HUES6 (cell line): ENCODE data around the gene LRSAM1.
A peak's percentile ranks its signal among the peaks of the same experiment; 100 is the strongest.

ENCODE experiments used
- H3K27ac ChIP-seq: 2 replicates; pipeline ENCODE4 v1.7.0; 2013; ENCODE audit warnings: low read depth, mild to moderate bottlenecking, low read length, inconsistent platforms
- H3K27me3 ChIP-seq: 2 replicates; pipeline ENCODE4 v1.6.1; 2013; ENCODE audit warnings: low read length; ENCODE audit not compliant: control insufficient read depth, insufficient read depth
- H3K36me3 ChIP-seq: 2 replicates; pipeline ENCODE4 v1.6.1; 2013; ENCODE audit warnings: low read length; ENCODE audit not compliant: control insufficient read depth, insufficient read depth
- H3K4me1 ChIP-seq: 2 replicates; pipeline ENCODE4 v1.6.1; 2013; ENCODE audit warnings: low read length; ENCODE audit not compliant: control insufficient read depth, insufficient read depth
- H3K4me3 ChIP-seq: 2 replicates; pipeline ENCODE4 v1.5.1; 2013; ENCODE audit warnings: low read depth, low read length
- H3K9ac ChIP-seq: one replicate; pipeline ENCODE4 v1.6.1; 2013; ENCODE audit warnings: mild to moderate bottlenecking, low read length
- H3K9me3 ChIP-seq: 2 replicates; pipeline ENCODE4 v1.6.1; 2013; ENCODE audit warnings: low read depth, low read length; ENCODE audit not compliant: control insufficient read depth, insufficient read depth

LRSAM1 gene

GRCh38 chr9:127519301-127520166 is 68.2 kb downstream of the LRSAM1 start:
- Histone ChIP-seq H3K36me3 (peaks cover 53% of the 10 kb centered on the region), H3K27ac (0 out of 2 replicates have a peak overlapping the region, but pooled peaks have one; percentile 43), H3K4me3 (no peak overlapping the region), H3K9ac (peak overlapping the region; percentile 20), H3K27me3 (no peaks in the 10 kb centered on the region), H3K4me1 (peaks cover 24% of the 10 kb centered on the region), H3K9me3 (peaks cover 18% of the 10 kb centered on the region)

- Histone ChIP-seq H3K36me3 (peaks cover 61% of the 10 kb centered on the region), H3K9me3 (peaks cover 33% of the 10 kb centered on the region), H3K9ac (peak overlapping the region; percentile 39), H3K4me3 (no peak overlapping the region), H3K4me1 (peaks cover 24% of the 10 kb centered on the region), H3K27me3 (no peaks in the 10 kb centered on the region), H3K27ac (peak overlapping the region; percentile 88; the same call in 1 of the 2 replicates)
These were observed 69.9 kb downstream of the LRSAM1 start for GRCh38 chr9:127520941-127521918.

- Histone ChIP-seq H3K4me1 (peaks cover 26% of the 10 kb centered on the region), H3K9me3 (peaks cover 37% of the 10 kb centered on the region), H3K27me3 (no peaks in the 10 kb centered on the region), H3K36me3 (peaks cover 60% of the 10 kb centered on the region), H3K4me3 (no peak overlapping the region), H3K27ac (peak overlapping the region; percentile 88; the same call in 1 of the 2 replicates), H3K9ac (peak overlapping the region; percentile 39)
These were observed 70.6 kb downstream of the LRSAM1 start for GRCh38 chr9:127521919-127522304.

- Histone ChIP-seq H3K36me3 (peaks cover 54% of the 10 kb centered on the region), H3K4me1 (peaks cover 26% of the 10 kb centered on the region), H3K27ac (no peak overlapping the region), H3K9me3 (peaks cover 37% of the 10 kb centered on the region), H3K4me3 (no peak overlapping the region), H3K27me3 (no peaks in the 10 kb centered on the region), H3K9ac (no peak overlapping the region)
These were observed 71.4 kb downstream of the LRSAM1 start for GRCh38 chr9:127522727-127523126.

GRCh38 chr9:127523312-127523851 is 72.1 kb downstream of the LRSAM1 start:
- Histone ChIP-seq H3K27me3 (no peaks in the 10 kb centered on the region), H3K9ac (no peak overlapping the region), H3K4me3 (no peak overlapping the region), H3K36me3 (peaks cover 50% of the 10 kb centered on the region), H3K9me3 (peaks cover 37% of the 10 kb centered on the region), H3K4me1 (peaks cover 26% of the 10 kb centered on the region), H3K27ac (no peak overlapping the region)

GRCh38 chr9:127524373-127524772 is 73.1 kb downstream of the LRSAM1 start:
- Histone ChIP-seq H3K27me3 (no peaks in the 10 kb centered on the region), H3K9me3 (peaks cover 37% of the 10 kb centered on the region), H3K4me1 (peaks cover 31% of the 10 kb centered on the region), H3K27ac (no peak overlapping the region), H3K9ac (no peak overlapping the region), H3K4me3 (no peak overlapping the region), H3K36me3 (peaks cover 50% of the 10 kb centered on the region)

- Histone ChIP-seq H3K27ac (no peak overlapping the region), H3K9ac (no peak overlapping the region), H3K4me3 (no peak overlapping the region), H3K36me3 (peaks cover 55% of the 10 kb centered on the region), H3K9me3 (peaks cover 37% of the 10 kb centered on the region), H3K4me1 (peaks cover 26% of the 10 kb centered on the region), H3K27me3 (no peaks in the 10 kb centered on the region)
These were observed 74.3 kb downstream of the LRSAM1 start for GRCh38 chr9:127525401-127526188.

- Histone ChIP-seq H3K9me3 (peaks cover 37% of the 10 kb centered on the region), H3K9ac (no peak overlapping the region), H3K4me3 (no peak overlapping the region), H3K36me3 (peaks cover 55% of the 10 kb centered on the region), H3K4me1 (peaks cover 20% of the 10 kb centered on the region), H3K27me3 (no peaks in the 10 kb centered on the region), H3K27ac (no peak overlapping the region)
These were observed 75.6 kb downstream of the LRSAM1 start for GRCh38 chr9:127526655-127527559.

GRCh38 chr9:127527560-127528268 is 76.4 kb downstream of the LRSAM1 start:
- Histone ChIP-seq H3K4me1 (peaks cover 18% of the 10 kb centered on the region), H3K36me3 (peaks cover 48% of the 10 kb centered on the region), H3K27ac (no peak overlapping the region), H3K27me3 (no peaks in the 10 kb centered on the region), H3K4me3 (no peak overlapping the region), H3K9me3 (peaks cover 35% of the 10 kb centered on the region), H3K9ac (no peak overlapping the region)
